HG03097 (cell line): ENCODE data around the gene NUP93.

ENCODE experiments used
- ATAC-seq: cut with Tn5 transposase; IDR thresholded peaks from one replicate; pipeline ENCODE4 v1.9.1; 2021; ENCODE audit not compliant: unreplicated experiment, low FRiP score

The NUP93 gene

GRCh38 chr16:56741399-56741798, 11.5 kb downstream of the NUP93 start:
- no peak for ATAC-seq

GRCh38 chr16:56742030-56742984, 12.4 kb downstream of the NUP93 start:
- no peak for ATAC-seq

DNA sequence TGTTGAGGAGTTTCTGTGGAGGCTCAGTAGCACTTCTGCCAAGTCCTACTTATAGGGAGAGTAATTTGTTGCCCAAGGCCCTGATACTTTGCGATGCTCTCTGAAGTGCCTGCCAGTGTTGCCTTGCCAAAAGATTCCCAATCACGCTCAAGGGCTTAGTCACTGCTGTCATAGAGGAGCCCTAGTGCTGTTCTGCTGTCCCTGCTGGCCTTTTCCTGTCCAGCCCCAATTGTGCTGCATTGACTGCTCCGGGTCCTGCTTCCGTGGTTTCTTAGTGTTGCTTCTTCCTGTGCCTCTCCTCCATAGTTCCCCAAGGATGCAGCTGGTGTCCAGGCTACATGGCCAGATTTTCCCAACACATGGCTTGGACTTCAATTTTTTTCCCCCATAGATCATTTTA, 13.9 kb downstream of the NUP93 start:
- no peak for ATAC-seq

DNA sequence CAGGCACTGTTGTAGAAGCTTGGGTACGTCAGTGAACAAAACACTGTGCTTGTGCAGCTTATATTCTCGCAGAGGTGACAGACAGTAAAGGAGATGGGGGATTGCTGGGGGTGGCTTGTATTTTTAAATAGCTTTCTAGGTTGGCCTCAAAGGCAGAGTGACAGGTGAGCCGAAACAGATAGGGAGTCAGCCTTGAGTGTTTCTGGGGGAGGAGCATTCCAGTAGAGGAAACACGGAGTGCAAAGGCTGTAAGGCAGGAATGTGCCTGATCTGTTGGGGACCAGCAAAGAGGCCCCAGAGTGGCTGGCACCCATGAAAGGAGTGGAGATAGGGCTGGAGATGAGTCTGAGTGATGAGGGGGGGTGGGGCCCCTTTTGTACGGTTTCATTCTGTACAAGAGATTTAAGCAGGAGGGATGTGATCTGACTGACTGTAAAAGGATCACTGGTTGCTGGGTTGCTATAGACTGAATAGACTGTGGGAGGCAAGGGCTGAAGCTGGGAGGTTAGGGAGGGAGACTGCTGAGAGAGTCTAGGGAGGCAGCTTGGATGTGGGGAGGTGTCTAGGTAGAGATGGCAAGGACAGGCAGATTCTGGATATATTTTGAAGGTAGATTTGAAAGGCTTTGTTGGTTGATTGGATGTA, 15.2 kb downstream of the NUP93 start:
- ATAC-seq, result no peak

DNA sequence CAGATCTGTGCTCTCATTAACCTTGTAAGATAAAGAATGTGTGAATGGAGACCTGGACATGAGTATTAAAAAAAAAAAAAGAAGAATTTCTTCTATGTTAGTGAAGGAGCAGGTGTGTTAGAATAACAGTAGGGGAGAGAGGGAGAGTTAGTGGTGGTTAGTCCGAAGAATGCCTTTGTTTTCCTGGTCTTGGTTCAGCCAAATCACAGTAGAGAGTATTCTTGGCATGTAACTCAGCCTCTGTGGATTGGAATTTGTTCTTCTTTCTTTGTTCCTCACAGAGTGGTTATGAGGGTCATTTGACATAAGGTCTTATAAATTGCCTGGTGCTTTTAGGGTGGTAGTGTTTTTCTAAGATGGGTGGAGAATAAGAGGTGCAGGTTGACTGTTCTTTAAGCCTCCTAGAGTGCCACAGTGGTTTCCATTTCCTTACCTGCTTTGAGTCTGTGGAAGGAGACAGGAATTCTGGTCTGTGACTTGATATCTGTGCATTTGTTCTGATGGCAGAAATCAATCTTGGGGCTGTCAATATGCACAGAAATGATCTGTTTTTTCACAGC, 17.6 kb downstream of the NUP93 start:
- no peak for ATAC-seq

- ATAC-seq, result no peak
Measured at GRCh38 chr16:56748191-56748590, 18.3 kb downstream of the NUP93 start.

GRCh38 chr16:56748826-56749225, 18.9 kb downstream of the NUP93 start:
- ATAC-seq, result no peak

GRCh38 chr16:56749672-56750491, 20.0 kb downstream of the NUP93 start:
- no peak for ATAC-seq

- ATAC-seq, result no peak
Measured at GRCh38 chr16:56753410-56753809, 23.5 kb downstream of the NUP93 start.

GRCh38 chr16:56755038-56755437, 25.1 kb downstream of the NUP93 start:
- ATAC-seq, result no peak

GRCh38 chr16:56758432-56758831, 28.5 kb downstream of the NUP93 start:
- no peak for ATAC-seq

GRCh38 chr16:56758930-56759329, 29.0 kb downstream of the NUP93 start:
- no peak for ATAC-seq

- ATAC-seq, result no peak
Measured at GRCh38 chr16:56763291-56763916, 33.5 kb downstream of the NUP93 start.

- ATAC-seq, result no peak
Measured at GRCh38 chr16:56764835-56765234, 34.9 kb downstream of the NUP93 start.

DNA sequence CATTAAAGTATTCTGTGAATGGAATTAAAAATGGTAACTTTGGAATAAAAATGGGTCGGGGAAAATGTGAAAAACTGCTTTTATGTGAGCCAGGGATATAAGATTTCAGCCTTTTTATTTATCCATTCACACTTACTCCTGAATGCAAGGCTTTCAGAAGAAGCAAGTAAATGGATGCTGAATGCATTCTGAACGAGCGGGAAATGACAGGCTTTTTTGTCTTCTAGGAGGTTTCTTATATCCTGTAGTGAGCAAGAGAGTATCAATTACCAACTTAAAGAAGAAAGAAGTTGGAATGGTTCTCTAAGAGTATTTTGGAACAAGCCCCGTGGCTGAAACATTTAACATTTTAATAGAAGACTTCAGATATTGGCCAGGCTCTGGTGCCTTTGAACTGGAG, 36.0 kb downstream of the NUP93 start:
- ATAC-seq, result no peak

GRCh38 chr16:56767024-56767423, 37.1 kb downstream of the NUP93 start:
- no peak for ATAC-seq

DNA sequence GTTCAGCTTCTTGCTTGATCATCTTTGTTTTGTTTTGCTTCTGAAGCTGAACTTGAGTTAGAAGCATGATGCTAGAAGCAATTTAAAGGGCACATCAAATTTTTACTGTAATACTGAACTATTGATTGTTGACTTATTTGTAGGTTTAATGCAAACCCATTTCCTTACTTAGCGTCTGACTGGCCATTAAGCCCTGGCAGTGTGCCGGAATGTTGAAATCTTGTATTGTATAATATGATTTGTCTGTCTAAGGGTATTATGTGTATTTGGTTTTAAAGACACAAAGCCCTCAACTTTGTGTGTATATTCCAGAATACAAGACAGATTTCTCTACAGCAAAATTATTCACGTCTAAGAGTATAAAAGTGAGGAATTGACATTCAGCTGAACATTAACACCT, 39.7 kb downstream of the NUP93 start:
- no peak for ATAC-seq

DNA sequence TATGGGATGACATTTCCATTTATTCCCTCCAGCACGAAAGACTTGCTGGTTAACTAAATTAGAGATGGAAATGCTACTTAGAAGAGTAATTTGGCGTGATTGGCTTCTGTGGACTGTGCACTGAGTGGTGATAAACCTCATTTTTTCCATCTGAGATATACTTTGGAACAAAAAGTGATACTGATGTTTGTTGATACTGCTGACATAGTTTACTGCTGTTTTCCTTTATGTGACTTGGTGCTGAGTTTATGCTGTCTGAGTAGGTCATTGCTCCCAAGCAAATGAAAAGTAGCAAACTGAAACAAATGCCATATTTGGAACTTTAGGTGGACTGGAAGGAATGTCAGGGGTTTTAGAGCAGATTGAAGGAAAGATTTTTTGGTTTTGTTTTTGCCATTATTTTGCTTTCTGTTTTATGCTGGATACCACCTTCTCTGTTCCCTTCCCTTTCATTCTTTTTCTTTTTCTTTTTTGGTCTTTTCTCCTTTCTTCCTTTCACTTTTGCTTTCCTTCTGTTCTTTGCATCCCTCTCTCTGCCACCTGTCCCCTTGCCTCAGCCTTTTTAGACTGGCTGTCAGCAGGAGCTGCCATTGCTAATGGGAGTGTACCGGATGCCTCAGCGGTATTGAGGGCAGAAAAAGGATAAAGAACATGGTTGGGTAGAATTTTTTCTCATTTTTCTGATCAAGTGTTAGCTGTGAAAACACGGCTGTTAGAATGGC, 41.8 kb downstream of the NUP93 start:
- no peak for ATAC-seq

GRCh38 chr16:56773532-56773931, 43.6 kb downstream of the NUP93 start:
- ATAC-seq, result no peak
